22Rv1 (cell line): ENCODE measurements around the gene SLC5A5.
"Not testable (repeated sequence)": the region's sequence is repeated elsewhere in the genome, so short reads cannot be mapped to it uniquely, and the experiment has no call there.

Experiments used
- H3K27ac ChIP-seq: fragments of 450-650 bp; 2 replicates; pipeline ENCODE4 v1.5.1; 2017
- ZFX ChIP-seq: fragments of 450-650 bp; IDR thresholded peaks from 2 replicates; pipeline ENCODE4 v1.6.1; 2017; ENCODE audit warnings: antibody characterized with exemption, borderline replicate concordance
- TF ChIP-seq, protein P1 (sequence below): fragments of 450-650 bp; IDR thresholded peaks from 2 replicates; pipeline ENCODE4 v1.5.1; 2017; ENCODE audit warnings: mild to moderate bottlenecking

The SLC5A5 gene

DNA sequence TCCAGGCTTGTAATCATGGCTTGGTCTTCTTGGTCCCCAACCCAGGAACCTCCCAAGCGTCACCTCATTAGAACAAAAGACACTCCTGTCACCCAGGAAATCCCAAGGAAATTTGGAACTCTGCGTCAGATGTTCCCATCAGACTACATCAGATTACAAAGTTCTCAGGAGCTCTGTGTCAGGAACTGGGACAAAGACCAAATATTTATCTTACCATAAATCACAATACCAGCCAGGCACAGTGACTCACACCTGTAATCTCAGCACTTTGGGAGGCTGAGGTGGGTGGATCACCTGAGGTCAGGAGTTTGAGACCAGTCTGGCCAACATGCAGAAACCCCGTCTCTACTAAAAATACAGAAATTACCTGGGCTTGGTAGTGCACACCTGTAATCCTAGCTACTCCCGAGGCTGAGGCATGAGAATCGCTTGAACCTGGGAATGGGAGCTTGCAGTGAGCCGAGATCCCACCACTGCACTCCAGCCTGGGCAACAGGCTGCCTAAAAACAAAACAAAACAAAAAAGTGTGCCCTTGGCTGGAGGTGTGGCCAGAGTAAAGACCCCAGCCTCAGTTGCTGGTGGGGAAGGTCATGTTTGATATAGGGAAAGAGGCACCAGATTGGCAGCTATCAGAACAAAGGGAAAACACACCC is 44.3 kb downstream of the SLC5A5 start:
- no peak for TF ChIP-seq ZFX
- TF ChIP-seq, protein P1, sequence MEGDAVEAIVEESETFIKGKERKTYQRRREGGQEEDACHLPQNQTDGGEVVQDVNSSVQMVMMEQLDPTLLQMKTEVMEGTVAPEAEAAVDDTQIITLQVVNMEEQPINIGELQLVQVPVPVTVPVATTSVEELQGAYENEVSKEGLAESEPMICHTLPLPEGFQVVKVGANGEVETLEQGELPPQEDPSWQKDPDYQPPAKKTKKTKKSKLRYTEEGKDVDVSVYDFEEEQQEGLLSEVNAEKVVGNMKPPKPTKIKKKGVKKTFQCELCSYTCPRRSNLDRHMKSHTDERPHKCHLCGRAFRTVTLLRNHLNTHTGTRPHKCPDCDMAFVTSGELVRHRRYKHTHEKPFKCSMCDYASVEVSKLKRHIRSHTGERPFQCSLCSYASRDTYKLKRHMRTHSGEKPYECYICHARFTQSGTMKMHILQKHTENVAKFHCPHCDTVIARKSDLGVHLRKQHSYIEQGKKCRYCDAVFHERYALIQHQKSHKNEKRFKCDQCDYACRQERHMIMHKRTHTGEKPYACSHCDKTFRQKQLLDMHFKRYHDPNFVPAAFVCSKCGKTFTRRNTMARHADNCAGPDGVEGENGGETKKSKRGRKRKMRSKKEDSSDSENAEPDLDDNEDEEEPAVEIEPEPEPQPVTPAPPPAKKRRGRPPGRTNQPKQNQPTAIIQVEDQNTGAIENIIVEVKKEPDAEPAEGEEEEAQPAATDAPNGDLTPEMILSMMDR: no peak
- H3K27ac ChIP-seq: no peak overlapping the region

DNA sequence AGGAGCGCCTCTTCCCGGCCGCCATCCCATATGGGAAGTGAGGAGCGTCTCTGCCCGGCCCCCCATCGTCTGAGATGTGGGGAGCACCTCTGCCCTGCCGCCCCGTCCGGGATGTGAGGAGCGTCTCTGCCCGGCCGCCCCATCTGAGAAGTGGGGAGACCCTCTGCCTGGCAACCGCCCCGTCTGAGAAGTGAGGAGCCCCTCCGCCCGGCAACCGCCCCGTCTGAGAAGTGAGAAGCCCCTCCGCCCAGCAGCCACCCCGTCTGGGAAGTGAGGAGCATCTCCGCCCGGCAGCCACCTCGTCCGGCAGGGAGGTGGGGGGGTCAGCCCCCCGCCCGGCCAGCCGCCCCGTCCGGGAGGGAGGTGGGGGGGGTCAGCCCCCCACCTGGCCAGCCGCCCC is 46.4 kb downstream of the SLC5A5 start:
- H3K27ac ChIP-seq: not testable (repeated sequence)

DNA sequence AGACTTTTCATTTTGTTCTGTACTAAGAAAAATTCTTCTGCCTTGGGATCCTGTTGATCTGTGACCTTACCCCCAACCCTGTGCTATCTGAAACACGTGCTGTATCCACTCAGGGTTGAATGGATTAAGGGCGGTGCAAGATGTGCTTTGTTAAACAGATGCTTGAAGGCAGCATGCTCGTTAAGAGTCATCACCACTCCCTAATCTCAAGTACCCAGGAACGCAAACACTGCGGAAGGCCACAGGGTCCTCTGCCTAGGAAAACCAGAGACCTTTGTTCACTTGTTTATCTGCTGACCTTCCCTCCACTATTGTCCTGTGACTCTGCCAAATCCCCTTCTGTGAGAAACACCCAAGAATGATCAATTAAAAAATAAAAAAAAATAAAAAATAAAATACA is 47.4 kb downstream of the SLC5A5 start:
- not testable (repeated sequence) for H3K27ac ChIP-seq

DNA sequence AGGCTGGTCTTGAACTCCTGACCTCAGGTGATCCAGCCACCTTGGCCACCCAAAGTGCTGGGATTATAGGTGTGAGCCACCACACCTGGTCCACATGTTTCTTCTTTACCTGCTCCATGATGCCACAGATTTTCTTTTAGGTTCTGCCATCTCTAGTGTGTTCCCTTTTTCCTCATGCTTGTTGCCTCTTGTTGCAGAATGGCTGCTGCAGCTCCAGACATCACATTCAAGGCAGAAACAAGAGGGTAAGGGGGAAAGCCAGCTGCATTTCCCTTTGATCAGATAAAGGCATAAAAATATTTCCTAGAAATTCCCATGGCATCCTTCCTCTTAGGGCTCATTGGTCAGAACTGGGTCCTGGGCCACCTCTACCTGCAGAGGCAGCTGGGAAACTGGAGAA is 48.8 kb downstream of the SLC5A5 start:
- no peak overlapping the region for H3K27ac ChIP-seq
- TF ChIP-seq ZFX: no peak
- TF ChIP-seq, protein P1: no peak

DNA sequence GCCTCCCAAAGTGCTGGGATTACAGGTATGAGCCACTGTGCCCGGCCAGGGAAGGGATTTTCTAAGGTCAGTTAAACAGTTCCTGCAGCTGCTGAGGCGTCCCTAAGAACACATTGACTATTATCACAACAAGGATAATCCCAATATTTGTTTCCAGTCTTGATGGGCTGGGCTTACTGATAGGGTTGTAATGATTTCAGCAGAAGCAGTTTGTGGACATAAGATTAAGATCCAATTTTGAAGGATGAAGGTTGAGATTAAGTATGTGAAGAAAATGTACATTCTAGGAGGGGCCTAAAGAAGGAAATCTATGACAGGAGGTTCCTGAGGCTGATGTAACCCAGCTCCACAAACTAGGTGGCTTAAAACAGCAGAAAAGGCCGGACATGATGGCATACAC is 50.4 kb downstream of the SLC5A5 start:
- H3K27ac ChIP-seq: no peak overlapping the region
- TF ChIP-seq, protein P1: no peak
- TF ChIP-seq ZFX: no peak

DNA sequence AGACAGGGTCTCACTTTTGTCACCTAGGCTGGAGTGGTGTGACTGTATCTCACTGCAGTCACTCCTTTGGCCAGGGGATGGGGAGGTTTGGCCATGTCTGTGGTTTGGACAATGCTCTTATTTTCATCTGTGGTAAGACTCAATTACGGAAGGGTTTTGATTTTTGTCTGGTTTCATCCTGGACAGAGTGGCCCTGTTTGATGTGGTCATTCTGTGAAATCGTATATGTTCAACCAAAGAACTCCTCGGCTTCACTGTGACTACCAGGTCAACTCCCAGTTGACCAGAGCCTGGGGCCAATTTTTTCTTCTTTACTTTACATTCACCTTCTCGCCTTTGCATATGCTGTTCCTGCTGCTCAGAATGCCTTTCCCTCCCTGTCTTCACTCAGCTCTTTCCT is 54.3 kb downstream of the SLC5A5 start:
- TF ChIP-seq ZFX: no peak
- TF ChIP-seq, protein P1: no peak
- H3K27ac ChIP-seq: no peak overlapping the region

DNA sequence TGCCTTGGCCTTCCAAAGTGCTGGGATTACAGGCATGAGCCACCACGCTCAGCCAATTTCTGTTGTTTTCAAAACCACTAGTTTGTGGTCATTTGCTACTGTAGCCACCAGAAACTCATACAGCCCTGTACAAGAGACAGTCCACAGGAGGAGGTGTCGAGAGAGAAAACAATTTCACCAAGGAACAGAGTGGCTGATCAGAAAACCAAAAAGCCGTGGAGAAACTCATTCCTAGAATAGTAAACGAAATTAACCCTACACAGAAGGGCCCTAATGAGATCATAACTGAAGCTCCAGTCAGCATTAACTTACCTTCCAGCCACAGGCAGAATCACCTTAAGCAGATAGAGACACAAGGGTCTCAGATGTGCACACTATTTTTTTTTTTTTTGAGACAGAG is 57.3 kb downstream of the SLC5A5 start:
- no peak for TF ChIP-seq ZFX
- TF ChIP-seq, protein P1: no peak
- no peak overlapping the region for H3K27ac ChIP-seq

DNA sequence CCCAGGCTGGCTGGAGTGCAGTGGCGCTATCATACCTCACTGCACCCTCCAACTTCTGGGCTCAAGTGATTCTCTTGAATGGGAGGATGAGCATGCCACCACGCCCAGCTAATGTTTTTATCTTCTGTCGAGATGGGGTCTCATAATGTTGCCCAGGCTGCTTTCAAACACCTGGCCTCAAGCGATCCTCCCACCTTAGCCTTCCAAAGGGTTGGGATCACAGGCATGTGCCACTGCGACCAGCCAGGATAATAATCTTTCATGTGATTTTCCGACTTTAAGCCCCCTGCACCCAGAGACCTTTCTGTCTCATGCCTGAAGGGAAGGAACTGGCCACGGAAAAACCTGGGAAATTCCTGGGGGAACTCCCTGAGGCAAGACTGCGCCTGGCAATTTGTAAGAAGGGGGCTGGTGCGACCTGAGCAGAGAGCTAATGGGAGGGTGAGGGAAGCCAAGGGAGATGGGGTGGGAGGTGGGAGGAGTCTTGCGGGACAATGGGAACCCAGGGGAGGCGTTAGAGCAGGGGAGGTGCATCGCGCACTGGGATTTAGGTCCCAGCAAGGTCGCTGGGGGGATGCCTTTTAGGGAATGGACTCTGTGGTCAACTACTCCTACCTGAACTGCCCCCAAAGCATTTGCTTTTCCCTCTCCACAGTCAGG is 59.9 kb downstream of the SLC5A5 start:
- TF ChIP-seq ZFX: no peak
- TF ChIP-seq, protein P1: no peak
- H3K27ac ChIP-seq: no peak overlapping the region
